ENCODE results near the gene LAMC1. TPM values are rescaled to one million over a fixed set of nuclear protein-coding genes. Genes with fewer than 3 reads are reported as not detected.

Gene LAMC1
- total and polyA plus RNA-seq, 12 donors = 12.3 to 110 (median 75.9) TPM

DNA sequence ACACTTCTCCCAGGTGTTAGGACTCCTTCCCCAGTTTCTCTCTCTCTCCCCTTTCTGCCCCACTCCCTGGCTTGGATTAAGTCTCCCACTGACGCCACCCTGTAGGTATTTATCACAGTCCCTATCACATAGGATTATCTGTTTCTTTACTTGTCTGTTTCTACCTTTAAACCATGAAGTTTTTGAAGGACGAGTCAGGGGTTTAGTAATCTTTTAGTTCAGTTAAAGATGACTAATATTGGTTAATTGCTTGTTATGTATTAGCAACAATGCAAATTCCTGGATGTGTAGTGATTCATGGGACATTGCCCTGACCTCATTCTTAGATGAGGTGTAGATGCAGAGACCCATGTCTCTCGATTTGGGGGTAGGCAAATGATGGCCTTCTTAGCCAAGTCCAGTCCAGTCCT is 6.4 kb downstream of the LAMC1 start:
- WGBS, 4 donors = 44 to 58% (median 54%) methylated on average over 3 of the region's 3 CpGs
- peaks cover 11 to 78% of the 10 kb centered on the region in 2 donors for H3K4me1 ChIP-seq (replicated peaks in 1 of 2)
- no peaks in the 10 kb centered on the region for H3K36me3 ChIP-seq (replicated peaks in 1 of 2)
- H3K27me3 ChIP-seq = no peaks in the 10 kb centered on the region
- DNase-seq = no peak
- intact Hi-C loops (cut with DNase I) = loop anchor here in 1 of 2 donors (10.0 kb wide), 1 partner anchor 45 kb away; no protein-coding TSS in a partner anchor
- H3K9me3 ChIP-seq (replicated peaks in 1 of 3) = no peaks in the 10 kb centered on the region
- TF ChIP-seq, protein P1, sequence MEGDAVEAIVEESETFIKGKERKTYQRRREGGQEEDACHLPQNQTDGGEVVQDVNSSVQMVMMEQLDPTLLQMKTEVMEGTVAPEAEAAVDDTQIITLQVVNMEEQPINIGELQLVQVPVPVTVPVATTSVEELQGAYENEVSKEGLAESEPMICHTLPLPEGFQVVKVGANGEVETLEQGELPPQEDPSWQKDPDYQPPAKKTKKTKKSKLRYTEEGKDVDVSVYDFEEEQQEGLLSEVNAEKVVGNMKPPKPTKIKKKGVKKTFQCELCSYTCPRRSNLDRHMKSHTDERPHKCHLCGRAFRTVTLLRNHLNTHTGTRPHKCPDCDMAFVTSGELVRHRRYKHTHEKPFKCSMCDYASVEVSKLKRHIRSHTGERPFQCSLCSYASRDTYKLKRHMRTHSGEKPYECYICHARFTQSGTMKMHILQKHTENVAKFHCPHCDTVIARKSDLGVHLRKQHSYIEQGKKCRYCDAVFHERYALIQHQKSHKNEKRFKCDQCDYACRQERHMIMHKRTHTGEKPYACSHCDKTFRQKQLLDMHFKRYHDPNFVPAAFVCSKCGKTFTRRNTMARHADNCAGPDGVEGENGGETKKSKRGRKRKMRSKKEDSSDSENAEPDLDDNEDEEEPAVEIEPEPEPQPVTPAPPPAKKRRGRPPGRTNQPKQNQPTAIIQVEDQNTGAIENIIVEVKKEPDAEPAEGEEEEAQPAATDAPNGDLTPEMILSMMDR (IDR thresholded peaks at IDR 0.05) = no peak
- TF ChIP-seq POLR2A (IDR thresholded peaks at IDR 0.05) = no peak
- no peak overlapping the region for H3K4me3 ChIP-seq
- peak overlapping the region in 1 of 5 donors; percentile 28 for H3K27ac ChIP-seq

DNA sequence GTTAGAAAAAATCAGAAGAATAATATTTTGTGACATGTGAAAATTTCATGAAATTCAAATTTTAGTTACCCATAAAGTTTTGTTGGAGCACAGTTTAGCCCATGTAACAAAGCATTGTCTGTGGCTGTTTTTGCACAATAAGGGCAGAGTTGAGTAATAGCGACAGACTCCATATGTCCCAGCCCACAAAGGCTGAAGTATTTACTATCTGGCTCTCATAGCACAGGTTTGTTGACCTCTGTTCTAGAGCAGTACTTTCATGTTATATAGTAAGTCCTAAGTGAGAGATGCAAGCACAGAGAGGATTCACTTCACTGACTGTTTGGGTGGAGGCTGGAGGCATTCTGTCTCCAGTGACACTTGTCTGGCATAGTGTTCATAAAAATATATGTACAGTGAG is 6.8 kb downstream of the LAMC1 start:
- intact Hi-C loops (cut with DNase I) = no loop called here
- peak overlapping the region in 1 of 5 donors; percentile 28 for H3K27ac ChIP-seq
- no peak overlapping the region for H3K4me3 ChIP-seq

DNA sequence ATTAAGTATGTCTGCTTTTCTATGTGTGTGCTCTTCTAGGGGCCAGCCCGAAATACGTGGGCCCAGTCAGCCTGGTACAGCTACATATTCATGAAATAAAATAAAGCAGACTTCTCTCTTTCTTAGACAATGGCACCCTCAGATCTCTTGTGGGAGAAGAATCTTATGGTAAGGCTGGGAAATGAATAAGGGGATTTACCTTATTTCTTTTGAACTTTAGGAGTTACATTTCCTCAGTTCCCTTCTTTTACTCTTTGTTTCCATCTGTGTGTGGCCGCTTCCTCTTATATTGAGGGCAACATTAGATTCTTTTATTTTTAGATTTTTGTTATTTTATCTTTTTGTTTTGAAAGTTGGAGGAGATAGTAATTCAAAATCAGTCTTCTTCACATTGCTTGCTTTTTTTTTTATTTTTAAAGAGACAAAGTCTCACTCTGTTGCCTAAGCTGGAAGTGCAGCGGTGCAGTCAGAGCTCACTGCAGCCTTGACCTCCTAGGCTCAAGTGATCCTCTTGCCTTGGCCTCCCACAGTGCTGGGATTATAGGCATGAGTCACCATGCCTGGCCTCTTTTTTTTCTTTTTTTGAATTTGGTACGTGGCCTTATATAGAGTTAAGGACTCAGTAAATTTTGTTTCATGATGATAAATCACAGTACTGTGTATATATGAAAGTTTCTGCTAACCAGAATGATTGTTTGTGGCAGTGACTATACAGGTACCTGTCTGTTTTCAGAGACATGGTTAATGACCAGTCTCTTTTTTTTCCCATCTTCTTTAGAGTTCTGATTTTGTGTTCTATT is 9.1 kb downstream of the LAMC1 start:
- WGBS, 4 donors = 44 to 53% (median 49%) methylated on average over 5 of the region's 5 CpGs
- peak; percentile 27 to 70 (median 57) for DNase-seq
- H3K36me3 ChIP-seq (replicated peaks in 1 of 2) = no peaks in the 10 kb centered on the region
- no peaks in the 10 kb centered on the region for H3K27me3 ChIP-seq
- intact Hi-C loops (cut with DNase I) = no loop called here
- peak overlapping the region in 2 of 5 donors; percentile 28 to 39 for H3K27ac ChIP-seq
- H3K9me3 ChIP-seq (replicated peaks in 1 of 3) = no peaks in the 10 kb centered on the region
- TF ChIP-seq, protein P1 (IDR thresholded peaks at IDR 0.05) = no peak
- no peak for TF ChIP-seq POLR2A (IDR thresholded peaks at IDR 0.05)
- H3K4me1 ChIP-seq (replicated peaks in 1 of 2) = peaks cover 11 to 51% of the 10 kb centered on the region in 2 donors
- no peak overlapping the region for H3K4me3 ChIP-seq

More for the DNA sequence above, 6.8 kb downstream of the LAMC1 start:
- DNase-seq = no peak
- Histone ChIP-seq H3K9me3 (replicated peaks in 1 of 3) (no peaks in the 10 kb centered on the region), H3K27me3 (no peaks in the 10 kb centered on the region), H3K4me1 (replicated peaks in 1 of 2) (peaks cover 11 to 73% of the 10 kb centered on the region in 2 donors), H3K36me3 (replicated peaks in 1 of 2) (no peaks in the 10 kb centered on the region)
- WGBS, 4 donors = 83 to 94% (median 85%) methylated on average over 1 of the region's 1 CpG
- TF ChIP-seq, protein P1 (IDR thresholded peaks at IDR 0.05) = no peak
- no peak for TF ChIP-seq POLR2A (IDR thresholded peaks at IDR 0.05)

DNA sequence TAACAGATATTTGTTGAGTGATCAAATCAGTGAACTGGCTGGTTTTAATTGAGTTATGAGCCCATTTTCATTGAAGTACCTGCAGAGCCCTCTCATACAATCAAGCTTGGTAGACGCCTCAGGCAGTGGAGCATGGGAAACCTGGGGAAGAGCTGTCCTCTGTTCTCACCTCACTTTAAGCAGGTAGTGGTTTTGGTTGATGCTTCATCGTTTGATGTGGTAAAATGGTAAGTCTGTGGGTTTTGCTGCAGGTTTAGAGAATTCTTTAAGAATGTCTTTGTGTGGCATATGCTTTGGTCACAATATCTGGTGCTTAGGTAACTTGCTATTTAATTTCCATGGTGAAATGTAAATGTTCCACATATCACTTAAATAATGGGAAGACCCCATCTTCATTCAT is 10.0 kb downstream of the LAMC1 start:
- Histone ChIP-seq H3K36me3 (replicated peaks in 1 of 2) (no peaks in the 10 kb centered on the region), H3K4me1 (replicated peaks in 1 of 2) (peaks cover 11 to 45% of the 10 kb centered on the region in 2 donors), H3K4me3 (no peak overlapping the region), H3K27me3 (no peaks in the 10 kb centered on the region), H3K27ac (no peak overlapping the region), H3K9me3 (replicated peaks in 1 of 3) (no peaks in the 10 kb centered on the region)
- TF ChIP-seq POLR2A (IDR thresholded peaks at IDR 0.05) = no peak
- TF ChIP-seq, protein P1 (IDR thresholded peaks at IDR 0.05) = no peak
- intact Hi-C loops (cut with DNase I) = no loop called here
- WGBS, 4 donors = 85 to 100% (median 90%) methylated on average over 2 of the region's 2 CpGs
- no peak for DNase-seq
